CD4-positive, alpha-beta T cell (primary cell): ENCODE results near the gene MAP3K14. TPM values are rescaled to one million over a fixed set of nuclear protein-coding genes. Genes with fewer than 3 reads are reported as not detected.

Experiments used
- ATAC-seq: fragments of 200-7000 bp; cut with Tn5 transposase; one replicate; pipeline ENCODE4 v1.10.0; 2022; ENCODE audit warnings: mild to moderate bottlenecking; ENCODE audit not compliant: poor library complexity
- CTCF ChIA-PET: fragments of 350-600 bp; sonication (Branson Sonifier 250); formaldehyde crosslinking; loops from one replicate; lab custom pipeline; 2021; ENCODE audit warnings: antibody characterized with exemption, inconsistent platforms; lab: Charles Lee
- POLR2A ChIA-PET: fragments of 350-600 bp; sonication (Branson Sonifier 250); formaldehyde crosslinking; loops from one replicate; lab custom pipeline; 2021; ENCODE audit warnings: antibody characterized with exemption, inconsistent platforms; lab: Charles Lee
- DNase-seq, 14 experiments: peaks; one replicate each; pipeline ENCODE4 v3.0.0-alpha.2; 2013 to 2020; ENCODE audit warnings: mixed read lengths in 2 of 14
- H3K27ac ChIP-seq, 2 donors: one replicate each; pipeline versions ENCODE4 v1.5.1 to v1.7.0; 2013; ENCODE audit warnings: low read length in 2 of 2, low read depth in 1 of 2, mild to moderate bottlenecking in 1 of 2
- H3K27me3 ChIP-seq, 2 experiments: 1 replicate in 1 of 2; 2 replicates in 1 of 2; pipeline versions ENCODE4 v1.6.1 to v1.7.0; 2013; ENCODE audit warnings: low read length in 2 of 2, control low read depth in 1 of 2, mild to moderate bottlenecking in 1 of 2, moderate library complexity in 1 of 2; ENCODE audit not compliant: insufficient read depth in 2 of 2, control insufficient read depth in 1 of 2
- H3K36me3 ChIP-seq: one replicate; pipeline ENCODE4 v1.6.1; 2013; ENCODE audit warnings: low read length, control low read depth; ENCODE audit not compliant: insufficient read depth
- H3K4me1 ChIP-seq: one replicate; pipeline ENCODE4 v1.6.1; 2013; ENCODE audit warnings: low read length, control low read depth; ENCODE audit not compliant: insufficient read depth
- H3K4me3 ChIP-seq: one replicate; pipeline ENCODE4 v1.5.1; 2013; ENCODE audit warnings: mild to moderate bottlenecking, low read length, moderate library complexity
- H3K9me3 ChIP-seq, 2 experiments: 1 replicate in 1 of 2; 2 replicates in 1 of 2; pipeline versions ENCODE4 v1.6.1 to v1.7.0; 2013; ENCODE audit warnings: low read length in 2 of 2, mild to moderate bottlenecking in 2 of 2, control low read depth in 1 of 2, moderate library complexity in 1 of 2; ENCODE audit not compliant: control insufficient read depth in 1 of 2, insufficient read depth in 1 of 2
- H3K27ac Mint-ChIP-seq: one replicate; pipeline ENCODE4 v1.8.0; 2020; ENCODE audit warnings: mixed read lengths
- H3K27me3 Mint-ChIP-seq: one replicate; pipeline ENCODE4 v1.8.0; 2021; ENCODE audit warnings: mixed read lengths
- H3K36me3 Mint-ChIP-seq: one replicate; pipeline ENCODE4 v1.8.0; 2021; ENCODE audit warnings: low read depth, mixed read lengths
- H3K4me1 Mint-ChIP-seq: one replicate; pipeline ENCODE4 v1.8.0; 2021; ENCODE audit warnings: low read depth, mixed read lengths
- H3K4me3 Mint-ChIP-seq: one replicate; pipeline ENCODE4 v1.8.0; 2020; ENCODE audit warnings: mild to moderate bottlenecking, mixed read lengths
- H3K9me3 Mint-ChIP-seq: one replicate; pipeline ENCODE4 v1.8.0; 2020; ENCODE audit warnings: mixed read lengths
- CTCF ChIP-seq: fragments of 200-600 bp; IDR thresholded peaks from one replicate; pipeline ENCODE4 v1.8.0; 2022; ENCODE audit warnings: antibody characterized with exemption, mild to moderate bottlenecking
- intact Hi-C, 2 experiments: fragments of 100-400 bp; cut with DNase I in 1 of 2; cut with micrococcal nuclease in 1 of 2; formaldehyde crosslinking; loops; one replicate each; pipeline versions ENCODE4 v1.15.1 to v1.9.0; 2023 to 2025; cut with DNase I, micrococcal nuclease
- total RNA-seq, 174 experiments: library from RNA in 2 of 174; stranded (reverse) in 2 of 174; gene quantifications; one replicate each; pipeline ENCODE4 v1.2.3 and lab custom pipeline; 2021 to 2026

The MAP3K14 gene
- total RNA-seq, 2 experiments from 2014 or later, result 41.4 to 46.5 TPM

GRCh38 chr17:45342871-45343526 is 26.2 kb upstream of the MAP3K14 start:
- no peak overlapping the region for H3K4me3 ChIP-seq
- H3K36me3 Mint-ChIP-seq, result no peaks in the 10 kb centered on the region
- TF ChIP-seq CTCF, result no peak
- ChIA-PET POLR2A (no interaction called here), CTCF (no interaction called here)
- no peak overlapping the region for H3K27ac ChIP-seq
- H3K27me3 ChIP-seq, result peaks cover 0 to 3% of the 10 kb centered on the region in 2 experiments
- no peaks in the 10 kb centered on the region for H3K9me3 Mint-ChIP-seq
- DNase-seq, result peak in 2 of 14 experiments; percentile 2
- H3K4me1 Mint-ChIP-seq, result no peaks in the 10 kb centered on the region
- no peak overlapping the region for H3K4me3 Mint-ChIP-seq
- no peaks in the 10 kb centered on the region for H3K27me3 Mint-ChIP-seq
- no peaks in the 10 kb centered on the region for H3K36me3 ChIP-seq
- H3K9me3 ChIP-seq, result no peaks in the 10 kb centered on the region
- intact Hi-C loops, result no loop called here
- no peak for ATAC-seq
- H3K4me1 ChIP-seq, result no peaks in the 10 kb centered on the region
- H3K27ac Mint-ChIP-seq, result no peak overlapping the region

GRCh38 chr17:45342306-45342705 is 25.5 kb upstream of the MAP3K14 start:
- DNase-seq, result peak in 1 of 14 experiments; percentile 3
- Histone ChIP-seq H3K4me3 (no peak overlapping the region), H3K27me3 (peaks cover 0 to 3% of the 10 kb centered on the region in 2 experiments), H3K4me1 (no peaks in the 10 kb centered on the region), H3K9me3 (no peaks in the 10 kb centered on the region), H3K27ac (no peak overlapping the region), H3K36me3 (no peaks in the 10 kb centered on the region)
- CTCF ChIA-PET, result no interaction called here
- H3K9me3 Mint-ChIP-seq, result no peaks in the 10 kb centered on the region
- H3K4me1 Mint-ChIP-seq, result no peaks in the 10 kb centered on the region
- H3K27me3 Mint-ChIP-seq, result no peaks in the 10 kb centered on the region
- no peak for ATAC-seq
- no peaks in the 10 kb centered on the region for H3K36me3 Mint-ChIP-seq
- TF ChIP-seq CTCF, result no peak
- intact Hi-C loops, result no loop called here
- H3K27ac Mint-ChIP-seq, result no peak overlapping the region
- H3K4me3 Mint-ChIP-seq, result no peak overlapping the region
- POLR2A ChIA-PET, result no interaction called here

- Histone ChIP-seq H3K4me3 (no peak overlapping the region), H3K27me3 (peaks cover 0 to 3% of the 10 kb centered on the region in 2 experiments), H3K27ac (no peak overlapping the region), H3K4me1 (no peaks in the 10 kb centered on the region), H3K36me3 (no peaks in the 10 kb centered on the region), H3K9me3 (no peaks in the 10 kb centered on the region)
- DNase-seq, result peak in 2 of 14 experiments; percentile 5 to 25
- TF ChIP-seq CTCF, result no peak
- Mint-ChIP-seq H3K4me1 (no peaks in the 10 kb centered on the region), H3K9me3 (no peaks in the 10 kb centered on the region), H3K4me3 (no peak overlapping the region), H3K27ac (no peak overlapping the region), H3K36me3 (no peaks in the 10 kb centered on the region), H3K27me3 (no peaks in the 10 kb centered on the region)
- intact Hi-C loops, result no loop called here
- CTCF ChIA-PET, result no interaction called here
- POLR2A ChIA-PET, result no interaction called here
- no peak for ATAC-seq
Measured at GRCh38 chr17:45341533-45342158, 24.8 kb upstream of the MAP3K14 start.
